IMR-90 (cell line): ENCODE data around the gene TSEN15. TPM values are rescaled to one million over a fixed set of nuclear protein-coding genes. Genes with fewer than 3 reads are reported as not detected.

Source experiments
- ATAC-seq: fragments of 200-7000 bp; cut with Tn5 transposase; 2 replicates; pipeline ENCODE4 v1.9.1; 2020; ENCODE audit warnings: low read depth, mild to moderate bottlenecking, moderate library complexity
- BruUV-seq: library from RNA; stranded (reverse); fragments of 400-500 nt; replicated peaks from 2 replicates; lab custom pipeline; 2021; lab: Mats Ljungman, UMichigan
- CTCF ChIA-PET: fragments of 300-600 bp; formaldehyde crosslinking; extraction: SDS; loops from one replicate; lab custom pipeline; 2021; ENCODE audit warnings: antibody characterized with exemption; lab: Yijun Ruan, JAX
- POLR2A ChIA-PET: fragments of 300-600 bp; sonication (Branson Sonifier 250); formaldehyde crosslinking; loops from one replicate; lab custom pipeline; 2022; ENCODE audit warnings: antibody characterized with exemption; ENCODE audit not compliant: unreplicated experiment; lab: Charles Lee
- DNase-seq: peaks from one replicate; pipeline ENCODE4 v3.0.0; 2013
- H2AFZ ChIP-seq: replicated peaks from 2 replicates; pipeline ENCODE3; 2013; ENCODE audit warnings: low read length, mild to moderate bottlenecking; ENCODE audit not compliant: poor library complexity
- H2AK5ac ChIP-seq: 2 replicates; pipeline ENCODE4 v1.6.1; 2013; ENCODE audit warnings: low read depth, low read length, inconsistent platforms
- H2AK9ac ChIP-seq: replicated peaks from 2 replicates; pipeline ENCODE3; 2013; ENCODE audit warnings: mild to moderate bottlenecking, low read depth, low read length, moderate library complexity; ENCODE audit not compliant: poor library complexity
- H2BK120ac ChIP-seq: 2 replicates; pipeline ENCODE4 v1.6.1; 2013; ENCODE audit warnings: low read depth, low read length, inconsistent platforms
- H2BK15ac ChIP-seq: 3 replicates; pipeline ENCODE4 v1.6.1; 2013; ENCODE audit warnings: low read depth, low read length, inconsistent platforms
- H2BK20ac ChIP-seq: 2 replicates; pipeline ENCODE4 v1.6.1; 2013; ENCODE audit warnings: low read depth, mild to moderate bottlenecking, inconsistent platforms, low read length, moderate library complexity
- H2BK5ac ChIP-seq: 2 replicates; pipeline ENCODE4 v1.6.1; 2013; ENCODE audit warnings: mild to moderate bottlenecking, low read depth, low read length, inconsistent platforms; ENCODE audit not compliant: poor library complexity, severe bottlenecking
- H3K14ac ChIP-seq: replicated peaks from 2 replicates; pipeline ENCODE4 v1.6.1; 2013; ENCODE audit warnings: low read depth, low read length, inconsistent platforms
- H3K18ac ChIP-seq: 2 replicates; pipeline ENCODE4 v1.6.1; 2013; ENCODE audit warnings: low read depth, low read length, control low read depth
- H3K23ac ChIP-seq: 2 replicates; pipeline ENCODE4 v1.6.1; 2013; ENCODE audit warnings: low read depth, low read length, inconsistent platforms
- H3K27ac ChIP-seq: 2 replicates; pipeline ENCODE4 v1.5.1; 2013; ENCODE audit warnings: mild to moderate bottlenecking, control low read depth, low read length; ENCODE audit not compliant: insufficient read depth
- H3K27me3 ChIP-seq: 2 replicates; pipeline ENCODE4 v1.6.1; 2013; ENCODE audit warnings: low read length; ENCODE audit not compliant: control insufficient read depth, insufficient read depth
- H3K36me3 ChIP-seq: 2 replicates; pipeline ENCODE4 v1.6.1; 2013; ENCODE audit warnings: low read length, mixed read lengths; ENCODE audit not compliant: control insufficient read depth, insufficient read depth
- H3K4ac ChIP-seq: 2 replicates; pipeline ENCODE4 v1.6.1; 2013; ENCODE audit warnings: low read depth, low read length, inconsistent platforms
- H3K4me1 ChIP-seq: 2 replicates; pipeline ENCODE4 v1.6.1; 2013; ENCODE audit warnings: low read length, mixed read lengths; ENCODE audit not compliant: control insufficient read depth, insufficient read depth
- H3K4me2 ChIP-seq: 2 replicates; pipeline ENCODE4 v1.6.1; 2013; ENCODE audit warnings: low read depth, mild to moderate bottlenecking, control low read depth, low read length, moderate library complexity
- H3K4me3 ChIP-seq: 2 replicates; pipeline ENCODE4 v1.5.1; 2013; ENCODE audit warnings: low read depth, mild to moderate bottlenecking, control low read depth, low read length, moderate library complexity; ENCODE audit not compliant: insufficient read depth
- H3K56ac ChIP-seq: 2 replicates; pipeline ENCODE4 v1.6.1; 2013; ENCODE audit warnings: low read length, inconsistent platforms; ENCODE audit not compliant: insufficient read depth; ENCODE audit errors: extremely low read depth
- H3K79me1 ChIP-seq, 2 experiments: 2 replicates each; pipeline ENCODE4 v1.6.1; 2013; ENCODE audit warnings: low read length in 2 of 2, inconsistent platforms in 1 of 2, low read depth in 1 of 2
- H3K9ac ChIP-seq: 2 replicates; pipeline ENCODE4 v1.6.1; 2013; ENCODE audit warnings: low read depth, low read length, control low read depth
- H3K9me1 ChIP-seq: 2 replicates; pipeline ENCODE4 v1.6.1; 2013; ENCODE audit warnings: low read length, inconsistent platforms; ENCODE audit not compliant: insufficient read depth
- H3K9me3 ChIP-seq: 2 replicates; pipeline ENCODE4 v1.6.1; 2013; ENCODE audit warnings: low read length; ENCODE audit not compliant: control insufficient read depth, insufficient read depth
- H4K20me1 ChIP-seq: 2 replicates; pipeline ENCODE4 v1.6.1; 2013; ENCODE audit warnings: low read length, inconsistent platforms; ENCODE audit not compliant: insufficient read depth
- H4K5ac ChIP-seq: 2 replicates; pipeline ENCODE4 v1.6.1; 2013; ENCODE audit warnings: mild to moderate bottlenecking, low read depth, low read length, control low read depth
- H4K8ac ChIP-seq, 2 experiments: 2 replicates each; pipeline ENCODE4 v1.6.1; 2013; ENCODE audit warnings: low read depth in 2 of 2, low read length in 2 of 2, control low read depth in 1 of 2, inconsistent platforms in 1 of 2
- H4K91ac ChIP-seq: 2 replicates; pipeline ENCODE4 v1.6.1; 2013; ENCODE audit warnings: low read depth, low read length, inconsistent platforms; ENCODE audit not compliant: insufficient read depth
- BHLHE40 ChIP-seq: fragments of 150-350 bp; IDR thresholded peaks from 2 replicates; pipeline ENCODE4 v1.6.1; 2016; ENCODE audit warnings: mild to moderate bottlenecking, low read depth, low read length
- MXI1 ChIP-seq: IDR thresholded peaks from 2 replicates; pipeline ENCODE4 v1.6.1; 2012; ENCODE audit warnings: low read depth, mild to moderate bottlenecking, low read length, moderate library complexity, borderline replicate concordance
- WGBS, 2 experiments: methylation state at CpG; one replicate each; pipeline versions ENCODE4 v1.1.5 to v1.1.7; 2013; ENCODE audit warnings: missing lambda C conversion rate in 2 of 2; ENCODE audit not compliant: insufficient read length in 1 of 2; ENCODE audit errors: extremely low coverage in 2 of 2; 5-methylcytosine and 5-hydroxymethylcytosine counted together
- dilution Hi-C: fragments of 300-500 bp; cut with HindIII; formaldehyde crosslinking; loops from one replicate; pipeline ENCODE4 v1.14.3; 2018; ENCODE audit warnings: low sequenced_read_pairs; ENCODE audit not compliant: unreplicated experiment
- in situ Hi-C: fragments of 300-500 bp; cut with MboI; formaldehyde crosslinking; loops from 3 replicates; pipeline ENCODE4 v1.14.3; 2019; ENCODE audit warnings: low sequenced_read_pairs, inconsistent platforms, mixed read lengths
- intact Hi-C: fragments of 100-400 bp; cut with micrococcal nuclease; formaldehyde crosslinking; loops from 2 replicates; pipeline ENCODE4 v1.10.0; 2022
- polyA plus RNA-seq, 3 experiments: library from polyadenylated mRNA; depleted of rRNA; stranded (reverse); fragments of >200 nt; gene quantifications; 2 replicates each; pipeline ENCODE4 v1.2.3, GENCODE V29; 2012; ENCODE audit warnings: low replicate concordance in 1 of 3
- total RNA-seq: library from RNA; depleted of rRNA; stranded (reverse); fragments of >200 nt; gene quantifications from 2 replicates; pipeline ENCODE4 v1.2.3, GENCODE V29; 2012
- TF ChIP-seq, protein P1 (sequence below): fragments of 150-350 bp; IDR thresholded peaks from 2 replicates; pipeline ENCODE4 v1.6.1; 2016; ENCODE audit warnings: low read depth, mild to moderate bottlenecking, low read length, moderate library complexity, borderline replicate concordance

The TSEN15 gene
- total and polyA plus RNA-seq, 2 of the 4 experiments (the other 2 are of a cell fraction) = 32.4 to 45.0 TPM

DNA sequence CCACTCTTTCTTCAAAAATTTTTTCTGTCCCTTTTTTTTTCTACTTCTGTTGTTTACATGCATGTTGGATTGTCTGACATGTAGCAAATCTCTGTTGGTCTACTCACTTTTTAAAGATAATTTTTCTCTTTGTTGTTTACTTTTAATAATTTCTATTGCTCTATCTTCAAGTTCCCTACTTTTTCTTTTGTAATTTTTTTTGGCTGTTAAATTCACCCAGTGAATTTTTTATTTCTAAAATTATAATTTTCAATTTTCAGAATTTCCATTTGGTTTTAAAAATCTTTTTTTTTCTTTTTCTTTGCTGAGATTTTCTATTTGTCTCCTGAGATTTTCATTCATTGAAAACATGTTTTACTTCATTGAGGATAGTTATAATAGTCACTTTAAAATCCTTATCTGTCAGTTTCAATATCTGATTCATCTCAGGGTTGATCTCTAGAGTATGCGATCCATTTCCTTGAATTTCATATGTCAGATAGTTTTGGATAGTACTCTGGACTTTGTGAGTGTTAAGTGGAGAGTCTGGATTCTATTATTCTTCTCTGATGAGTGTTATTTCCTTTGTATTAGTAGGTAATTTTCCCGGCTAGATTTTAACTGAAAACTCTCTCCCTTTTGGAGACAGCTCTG lies 1.6 kb upstream of the TSEN15 start:
- Histone ChIP-seq H3K9me1 (no peaks in the 10 kb centered on the region), H4K5ac (peak overlapping the region; percentile 99; the same call in 1 of the 2 replicates), H3K36me3 (peaks cover 2% of the 10 kb centered on the region; the same call in 1 of the 2 replicates), H2BK20ac (peak overlapping the region; percentile 91; the same call in 1 of the 2 replicates), H2AFZ (no peak overlapping the region), H2BK15ac (0 out of 3 replicates have a peak overlapping the region, but pooled peaks have one; percentile 95), H3K4me1 (peaks cover 10% of the 10 kb centered on the region; the same call in 1 of the 2 replicates), H3K9me3 (no peaks in the 10 kb centered on the region), H3K9ac (peak overlapping the region; percentile 99; the same call in 1 of the 2 replicates), H3K79me1 (peaks cover 14 to 35% of the 10 kb centered on the region in 2 experiments), H3K14ac (no peak overlapping the region), H4K91ac (peak overlapping the region; percentile 98; the same call in 1 of the 2 replicates), H4K8ac (peak overlapping the region; percentile 96; a peak in 3 of 4 replicates), H2AK9ac (no peak overlapping the region), H2BK120ac (peak overlapping the region; percentile 96; the same call in 1 of the 2 replicates), H2AK5ac (no peak overlapping the region), H2BK5ac (peak overlapping the region; percentile 93), H3K27me3 (no peaks in the 10 kb centered on the region), H3K23ac (0 out of 2 replicates have a peak overlapping the region, but pooled peaks have one; percentile 93), H3K27ac (no peak overlapping the region), H3K56ac (peak overlapping the region; percentile 98; the same call in 1 of the 2 replicates), H4K20me1 (no peaks in the 10 kb centered on the region), H3K4me3 (no peak overlapping the region), H3K4me2 (no peak overlapping the region), H3K18ac (peak overlapping the region; percentile 88; the same call in 1 of the 2 replicates), H3K4ac (peak overlapping the region; percentile 97; the same call in 1 of the 2 replicates)
- no peak for ATAC-seq
- dilution Hi-C loops (no loop called here), in situ Hi-C loops (loop anchor here (10.0 kb wide), 1 partner anchor 405 kb away; no protein-coding TSS in a partner anchor), intact Hi-C loops (loop anchor here (5.0 to 10.0 kb wide), 2 partner anchors 118 to 415 kb away; partner anchors contain the start of gene ARPC5)
- ChIA-PET POLR2A (interaction anchor here (1.6 kb wide), 1 partner anchor 8 kb away, joined by 8 read pairs; no protein-coding TSS in a partner anchor), CTCF (no interaction called here)
- DNase-seq = no peak
- TF ChIP-seq BHLHE40 (no peak), MXI1 (no peak)
- TF ChIP-seq, protein P1, sequence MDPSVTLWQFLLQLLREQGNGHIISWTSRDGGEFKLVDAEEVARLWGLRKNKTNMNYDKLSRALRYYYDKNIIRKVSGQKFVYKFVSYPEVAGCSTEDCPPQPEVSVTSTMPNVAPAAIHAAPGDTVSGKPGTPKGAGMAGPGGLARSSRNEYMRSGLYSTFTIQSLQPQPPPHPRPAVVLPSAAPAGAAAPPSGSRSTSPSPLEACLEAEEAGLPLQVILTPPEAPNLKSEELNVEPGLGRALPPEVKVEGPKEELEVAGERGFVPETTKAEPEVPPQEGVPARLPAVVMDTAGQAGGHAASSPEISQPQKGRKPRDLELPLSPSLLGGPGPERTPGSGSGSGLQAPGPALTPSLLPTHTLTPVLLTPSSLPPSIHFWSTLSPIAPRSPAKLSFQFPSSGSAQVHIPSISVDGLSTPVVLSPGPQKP = no peak
- BruUV-seq = no TSS peak
- no CpG with 5 or more reads among the region's 2 CpGs for WGBS, 2 experiments
